K562 (cell line): ENCODE measurements around the gene TMEM154. TPM values are rescaled to one million over a fixed set of nuclear protein-coding genes. Genes with fewer than 3 reads are reported as not detected.

Experiments used
- MNT ChIP-seq, 2 experiments: fragments of 450-650 bp; conservative IDR thresholded peaks; 2 replicates each; pipeline ENCODE4 v1.6.1; 2017; ENCODE audit warnings: mild to moderate bottlenecking in 2 of 2, moderate library complexity in 2 of 2
- TRIM28 ChIP-seq: fragments of 450-650 bp; IDR thresholded peaks from 2 replicates; pipeline ENCODE4 v1.6.1; 2017
- polyA plus RNA-seq, 8 experiments: library from polyadenylated mRNA; depleted of rRNA in 4 of 8; stranded (reverse) in 5 of 8; unstranded in 3 of 8; fragments of >200 nt; fragmentation: Nextera tagmentation in 2 of 8; fragmentation: Illumina TruSeq in 1 of 8; extraction: Ambion mirVana in 2 of 8; extraction: Trizol in 1 of 8; gene quantifications; 2 replicates each; pipeline versions ENCODE4 v1.2.1 to v1.2.3, GENCODE V29; 2011 to 2014; ENCODE audit warnings: inconsistent platforms in 1 of 8, missing spikeins in 1 of 8
- total RNA-seq, 7 experiments: library from RNA; depleted of rRNA in 6 of 7; stranded (reverse); fragments of >200 nt in 6 of 7; fragmentation: Illumina TruSeq in 2 of 7; extraction: Trizol in 2 of 7; gene quantifications; 2 replicates each; pipeline versions ENCODE4 v1.2.1 to v1.2.3, GENCODE V29; 2011 to 2021; ENCODE audit warnings: low replicate concordance in 1 of 7
- TF ChIP-seq, protein P1 (sequence below): fragments of 450-650 bp; formaldehyde crosslinking; IDR thresholded peaks from 2 replicates; pipeline ENCODE4 v1.4.0; 2022; ENCODE audit warnings: missing genetic modification characterization
- TF ChIP-seq, protein P2 (sequence below): sonication (generic); formaldehyde crosslinking; IDR thresholded peaks from 2 replicates; pipeline ENCODE4 v1.8.1; 2023; ENCODE audit warnings: mild to moderate bottlenecking, missing genetic modification reagents

Gene TMEM154
- total and polyA plus RNA-seq, 9 of the 15 experiments (the other 6 are each of a cell fraction or from before 2014, with no cell fraction given), result 0.13 to 1.8 (median 0.58) TPM

- TF ChIP-seq, protein P1, sequence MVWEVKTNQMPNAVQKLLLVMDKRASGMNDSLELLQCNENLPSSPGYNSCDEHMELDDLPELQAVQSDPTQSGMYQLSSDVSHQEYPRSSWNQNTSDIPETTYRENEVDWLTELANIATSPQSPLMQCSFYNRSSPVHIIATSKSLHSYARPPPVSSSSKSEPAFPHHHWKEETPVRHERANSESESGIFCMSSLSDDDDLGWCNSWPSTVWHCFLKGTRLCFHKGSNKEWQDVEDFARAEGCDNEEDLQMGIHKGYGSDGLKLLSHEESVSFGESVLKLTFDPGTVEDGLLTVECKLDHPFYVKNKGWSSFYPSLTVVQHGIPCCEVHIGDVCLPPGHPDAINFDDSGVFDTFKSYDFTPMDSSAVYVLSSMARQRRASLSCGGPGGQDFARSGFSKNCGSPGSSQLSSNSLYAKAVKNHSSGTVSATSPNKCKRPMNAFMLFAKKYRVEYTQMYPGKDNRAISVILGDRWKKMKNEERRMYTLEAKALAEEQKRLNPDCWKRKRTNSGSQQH (CRISPR knock-in tag), result no peak
- TF ChIP-seq MNT (conservative IDR thresholded peaks at IDR 0.05) (no peak), TRIM28 (no peak)
- TF ChIP-seq, protein P2, sequence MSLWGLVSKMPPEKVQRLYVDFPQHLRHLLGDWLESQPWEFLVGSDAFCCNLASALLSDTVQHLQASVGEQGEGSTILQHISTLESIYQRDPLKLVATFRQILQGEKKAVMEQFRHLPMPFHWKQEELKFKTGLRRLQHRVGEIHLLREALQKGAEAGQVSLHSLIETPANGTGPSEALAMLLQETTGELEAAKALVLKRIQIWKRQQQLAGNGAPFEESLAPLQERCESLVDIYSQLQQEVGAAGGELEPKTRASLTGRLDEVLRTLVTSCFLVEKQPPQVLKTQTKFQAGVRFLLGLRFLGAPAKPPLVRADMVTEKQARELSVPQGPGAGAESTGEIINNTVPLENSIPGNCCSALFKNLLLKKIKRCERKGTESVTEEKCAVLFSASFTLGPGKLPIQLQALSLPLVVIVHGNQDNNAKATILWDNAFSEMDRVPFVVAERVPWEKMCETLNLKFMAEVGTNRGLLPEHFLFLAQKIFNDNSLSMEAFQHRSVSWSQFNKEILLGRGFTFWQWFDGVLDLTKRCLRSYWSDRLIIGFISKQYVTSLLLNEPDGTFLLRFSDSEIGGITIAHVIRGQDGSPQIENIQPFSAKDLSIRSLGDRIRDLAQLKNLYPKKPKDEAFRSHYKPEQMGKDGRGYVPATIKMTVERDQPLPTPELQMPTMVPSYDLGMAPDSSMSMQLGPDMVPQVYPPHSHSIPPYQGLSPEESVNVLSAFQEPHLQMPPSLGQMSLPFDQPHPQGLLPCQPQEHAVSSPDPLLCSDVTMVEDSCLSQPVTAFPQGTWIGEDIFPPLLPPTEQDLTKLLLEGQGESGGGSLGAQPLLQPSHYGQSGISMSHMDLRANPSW (CRISPR knock-in tag), result no peak
Measured at GRCh38 chr4:152581536-152582160, 98.1 kb downstream of the TMEM154 start (continued).
